Ascending aorta (tissue), 2 donors: ENCODE measurements around the gene ACTL6B. TPM values are rescaled to one million over a fixed set of nuclear protein-coding genes. Genes with fewer than 3 reads are reported as not detected.

Experiments
- DNase-seq, 2 donors: peaks; one replicate each; pipeline ENCODE4 v3.0.0-alpha.2; 2019; ENCODE audit warnings: low spot score in 2 of 2
- H3K27ac ChIP-seq, 2 donors: fragments of 200-600 bp; sonication (generic); one replicate each; pipeline ENCODE4 v1.5.1; 2016 to 2017; ENCODE audit warnings: mild to moderate bottlenecking in 1 of 2
- H3K27me3 ChIP-seq: fragments of 200-600 bp; sonication (generic); one replicate; pipeline ENCODE4 v1.5.1; 2017
- H3K36me3 ChIP-seq, 2 donors: fragments of 200-600 bp; sonication (generic); one replicate each; pipeline ENCODE4 v1.5.1; 2016
- H3K4me1 ChIP-seq, 2 donors: fragments of 200-600 bp; sonication (generic); one replicate each; pipeline ENCODE4 v1.5.1; 2016 to 2017; ENCODE audit warnings: mild to moderate bottlenecking in 1 of 2
- H3K4me3 ChIP-seq, 2 donors: fragments of 200-600 bp; sonication (generic); one replicate each; pipeline ENCODE4 v1.5.1; 2016 to 2017; ENCODE audit warnings: mild to moderate bottlenecking in 1 of 2
- H3K9me3 ChIP-seq, 2 donors: fragments of 200-600 bp; sonication (generic); one replicate each; pipeline ENCODE4 v1.5.1; 2016
- intact Hi-C: fragments of 100-400 bp; cut with DNase I; formaldehyde crosslinking; loops from one replicate; pipeline ENCODE4 v1.15.1; 2023
- total RNA-seq: library from RNA; depleted of rRNA; stranded (reverse); fragments of >200 nt; gene quantifications from one replicate; pipeline ENCODE4 v1.1.0, GENCODE V29; 2016
- TF ChIP-seq, protein P1 (sequence below), 3 experiments: fragments of 200-600 bp in 2 of 3; fragments of 450-650 bp in 1 of 3; sonication (generic) in 2 of 3; IDR thresholded peaks; one replicate each; pipeline ENCODE4 v1.5.1; 2016 to 2019; ENCODE audit warnings: antibody characterized with exemption in 3 of 3, mild to moderate bottlenecking in 1 of 3, moderate library complexity in 1 of 3

ACTL6B gene
- total RNA-seq, 1 donor from 2014 or later, result not detected

DNA sequence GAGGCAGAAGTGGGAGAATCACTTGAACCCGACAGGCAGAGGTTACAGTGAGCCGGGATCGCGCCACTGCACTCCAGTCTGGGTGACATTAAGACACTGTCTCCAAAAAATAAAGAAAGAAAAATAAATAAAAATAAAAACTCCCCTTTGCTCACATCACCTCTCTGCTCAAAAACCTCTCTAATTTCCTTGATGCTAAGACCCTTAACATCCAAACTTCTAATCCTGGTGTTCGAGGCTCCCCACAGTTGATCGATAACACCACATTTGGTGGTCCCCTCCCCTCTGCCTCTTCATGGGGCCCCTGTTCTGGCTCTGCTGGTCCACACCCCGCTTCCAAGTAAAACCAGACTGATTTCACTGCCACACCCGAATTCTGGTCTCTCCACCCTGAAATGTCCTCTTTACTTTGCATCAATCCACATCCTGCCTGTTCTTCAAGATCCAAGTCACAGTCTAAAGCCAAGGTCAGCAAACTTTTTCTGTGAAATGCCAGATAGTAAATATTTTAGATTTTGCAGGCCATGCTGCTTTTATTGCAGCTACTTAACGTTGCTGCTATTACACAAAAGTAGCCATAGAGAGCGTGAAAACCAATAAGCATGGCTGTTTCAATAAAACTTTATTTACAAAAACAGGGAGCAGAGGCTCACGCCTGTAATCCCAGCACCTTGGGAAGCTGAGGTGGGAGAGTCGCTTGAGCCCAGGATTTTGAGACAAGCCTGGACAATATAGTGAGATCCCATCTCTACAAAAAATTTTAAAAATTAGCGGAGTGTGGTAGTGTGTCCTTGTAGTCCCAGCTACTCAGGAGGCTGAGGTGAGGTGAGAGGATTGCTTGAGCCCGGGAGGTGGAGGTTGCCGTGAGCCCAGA, 32.1 kb downstream of the ACTL6B start:
- no peak overlapping the region for H3K27ac ChIP-seq
- H3K27me3 ChIP-seq, result no peaks in the 10 kb centered on the region
- H3K4me3 ChIP-seq, result no peak overlapping the region
- intact Hi-C loops, result no loop called here
- H3K4me1 ChIP-seq, result peaks cover 3% of the 10 kb centered on the region in 2 donors
- DNase-seq, result no peak
- TF ChIP-seq, protein P1, sequence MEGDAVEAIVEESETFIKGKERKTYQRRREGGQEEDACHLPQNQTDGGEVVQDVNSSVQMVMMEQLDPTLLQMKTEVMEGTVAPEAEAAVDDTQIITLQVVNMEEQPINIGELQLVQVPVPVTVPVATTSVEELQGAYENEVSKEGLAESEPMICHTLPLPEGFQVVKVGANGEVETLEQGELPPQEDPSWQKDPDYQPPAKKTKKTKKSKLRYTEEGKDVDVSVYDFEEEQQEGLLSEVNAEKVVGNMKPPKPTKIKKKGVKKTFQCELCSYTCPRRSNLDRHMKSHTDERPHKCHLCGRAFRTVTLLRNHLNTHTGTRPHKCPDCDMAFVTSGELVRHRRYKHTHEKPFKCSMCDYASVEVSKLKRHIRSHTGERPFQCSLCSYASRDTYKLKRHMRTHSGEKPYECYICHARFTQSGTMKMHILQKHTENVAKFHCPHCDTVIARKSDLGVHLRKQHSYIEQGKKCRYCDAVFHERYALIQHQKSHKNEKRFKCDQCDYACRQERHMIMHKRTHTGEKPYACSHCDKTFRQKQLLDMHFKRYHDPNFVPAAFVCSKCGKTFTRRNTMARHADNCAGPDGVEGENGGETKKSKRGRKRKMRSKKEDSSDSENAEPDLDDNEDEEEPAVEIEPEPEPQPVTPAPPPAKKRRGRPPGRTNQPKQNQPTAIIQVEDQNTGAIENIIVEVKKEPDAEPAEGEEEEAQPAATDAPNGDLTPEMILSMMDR (IDR thresholded peaks at IDR 0.05), result no peak
- H3K9me3 ChIP-seq, result no peaks in the 10 kb centered on the region
- H3K36me3 ChIP-seq, result no peaks in the 10 kb centered on the region

DNA sequence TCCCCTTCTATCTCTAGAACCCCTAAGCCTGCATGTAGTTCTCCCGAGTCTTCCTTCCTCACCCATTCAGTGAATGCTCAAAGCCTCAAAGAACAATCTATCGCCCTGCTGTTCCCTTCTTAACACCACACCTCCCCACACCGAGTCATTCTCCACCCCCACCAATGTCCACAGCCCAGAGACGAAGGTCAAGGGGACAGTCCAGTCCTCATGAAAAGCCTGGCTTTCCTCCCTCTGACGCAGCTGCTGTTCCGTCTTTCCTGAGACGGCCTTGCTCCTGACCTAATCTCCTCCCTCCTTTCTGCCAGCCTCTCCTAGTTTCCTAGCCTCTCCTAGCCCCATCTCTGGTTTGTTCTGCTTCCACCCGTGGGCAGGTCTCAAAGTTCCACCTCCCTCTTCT, 34.7 kb downstream of the ACTL6B start:
- Histone ChIP-seq H3K4me3 (no peak overlapping the region), H3K9me3 (no peaks in the 10 kb centered on the region), H3K27me3 (no peaks in the 10 kb centered on the region), H3K36me3 (peaks cover 0 to 5% of the 10 kb centered on the region in 2 donors), H3K4me1 (no peaks in the 10 kb centered on the region), H3K27ac (no peak overlapping the region)
- DNase-seq, result no peak
- intact Hi-C loops, result no loop called here
- TF ChIP-seq, protein P1 (IDR thresholded peaks at IDR 0.05), result no peak

DNA sequence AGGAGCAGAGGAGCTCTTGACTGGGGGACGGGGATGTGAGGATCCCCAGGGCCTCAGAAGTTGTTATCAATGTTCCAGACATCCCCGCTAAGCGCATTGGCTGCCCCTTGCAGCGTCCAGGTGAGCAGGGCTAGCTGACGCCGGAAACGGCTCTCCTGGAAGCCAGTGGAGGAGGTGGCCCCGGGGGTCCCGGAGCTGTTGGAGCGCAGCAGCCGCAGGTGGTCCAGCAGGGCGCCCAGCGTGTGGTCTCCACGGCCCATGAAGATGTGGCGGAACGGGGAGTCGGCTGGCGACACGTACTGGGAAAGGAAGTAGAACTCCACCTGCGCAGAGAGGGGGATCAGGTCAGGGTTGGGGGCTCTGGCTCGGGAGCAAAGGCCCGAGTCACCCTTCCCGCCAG, 35.4 kb downstream of the ACTL6B start:
- Histone ChIP-seq H3K27me3 (no peaks in the 10 kb centered on the region), H3K27ac (no peak overlapping the region), H3K36me3 (peaks cover 0 to 5% of the 10 kb centered on the region in 2 donors), H3K4me1 (no peaks in the 10 kb centered on the region), H3K9me3 (no peaks in the 10 kb centered on the region), H3K4me3 (no peak overlapping the region)
- intact Hi-C loops, result no loop called here
- DNase-seq, result no peak
- TF ChIP-seq, protein P1 (IDR thresholded peaks at IDR 0.05), result no peak

DNA sequence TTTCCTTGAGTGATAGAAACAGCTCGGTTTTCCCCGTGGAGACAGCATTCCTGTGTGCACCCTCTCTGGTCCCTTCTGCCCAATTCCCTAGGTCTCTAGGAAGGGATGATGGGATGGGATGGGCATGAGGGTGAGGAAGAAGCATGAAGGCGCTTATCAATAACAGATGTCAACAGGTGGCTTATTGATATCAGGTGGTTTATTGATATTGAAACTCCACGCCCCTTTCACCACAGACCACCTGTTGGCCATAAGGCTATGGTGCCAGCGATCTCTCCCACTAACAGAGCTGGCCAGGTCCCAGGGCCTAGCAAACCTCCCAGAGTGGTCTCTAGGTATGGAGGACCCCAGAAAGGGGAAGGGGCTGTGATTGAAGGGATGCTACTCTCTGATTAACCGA, 36.0 kb downstream of the ACTL6B start:
- TF ChIP-seq, protein P1 (IDR thresholded peaks at IDR 0.05), result no peak
- no peak for DNase-seq
- Histone ChIP-seq H3K4me1 (no peaks in the 10 kb centered on the region), H3K27me3 (no peaks in the 10 kb centered on the region), H3K4me3 (no peak overlapping the region), H3K9me3 (no peaks in the 10 kb centered on the region), H3K36me3 (peaks cover 0 to 5% of the 10 kb centered on the region in 2 donors), H3K27ac (no peak overlapping the region)
- intact Hi-C loops, result no loop called here

DNA sequence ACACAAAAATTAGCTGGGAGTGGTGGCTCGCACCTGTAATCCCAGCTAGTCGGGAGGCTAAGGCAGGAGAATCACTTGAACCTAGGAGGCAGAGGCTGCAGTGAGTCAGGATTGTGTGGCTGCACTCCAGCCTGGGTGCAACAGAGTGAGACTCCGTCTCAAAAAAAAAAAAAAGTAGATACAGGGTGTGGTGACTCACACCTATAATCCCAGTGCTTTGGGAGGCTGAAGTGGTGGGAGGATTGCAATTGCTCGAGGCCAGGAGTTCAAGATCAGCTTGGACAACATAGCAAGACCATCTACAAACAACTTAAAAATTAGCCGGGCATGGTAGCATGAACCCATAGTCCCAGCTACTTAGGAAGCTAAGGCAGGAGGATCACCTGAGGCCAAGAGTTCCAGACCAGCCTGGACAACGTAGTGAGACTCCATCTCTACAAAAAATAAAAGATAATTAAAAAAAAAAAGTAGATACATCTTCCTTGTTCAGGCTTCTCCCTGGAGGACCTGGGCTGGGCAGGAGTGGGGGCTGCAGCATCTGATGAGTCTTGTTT, 41.9 kb downstream of the ACTL6B start:
- Histone ChIP-seq H3K4me1 (peaks cover 3 to 11% of the 10 kb centered on the region in 2 donors), H3K4me3 (no peak overlapping the region), H3K9me3 (no peaks in the 10 kb centered on the region), H3K27ac (no peak overlapping the region), H3K27me3 (no peaks in the 10 kb centered on the region), H3K36me3 (peaks cover 0 to 5% of the 10 kb centered on the region in 2 donors)
- TF ChIP-seq, protein P1 (IDR thresholded peaks at IDR 0.05), result no peak
- intact Hi-C loops, result loop anchor here (5.0 kb wide), 3 partner anchors 78 to 177 kb away; partner anchors contain the start of genes GIGYF1 and PPP1R35
- no peak for DNase-seq
